Neutrophil (primary cell): ENCODE measurements around the gene SOX5.

Experiments used
- H3K27ac ChIP-seq: fragments of 200-600 bp; sonication (generic); 2 replicates; pipeline ENCODE4 v1.5.1; 2016; ENCODE audit warnings: mild to moderate bottlenecking, moderate library complexity
- H3K27me3 ChIP-seq: fragments of 200-600 bp; sonication (generic); 2 replicates; pipeline ENCODE4 v1.6.0; 2016; ENCODE audit warnings: mild to moderate bottlenecking
- H3K36me3 ChIP-seq: fragments of 200-600 bp; sonication (generic); 2 replicates; pipeline ENCODE4 v1.5.1; 2017
- H3K4me1 ChIP-seq, 2 experiments: fragments of 200-600 bp in 1 of 2; sonication (generic) in 1 of 2; 1 replicate in 1 of 2; 2 replicates in 1 of 2; pipeline versions ENCODE4 v1.5.1 to v1.6.1; 2013 to 2016; ENCODE audit warnings: low read depth in 1 of 2, low read length in 1 of 2, mild to moderate bottlenecking in 1 of 2, moderate library complexity in 1 of 2; ENCODE audit not compliant: control insufficient read depth in 1 of 2, insufficient read depth in 1 of 2
- H3K4me3 ChIP-seq, 2 experiments: fragments of 200-600 bp in 1 of 2; sonication (generic) in 1 of 2; 1 replicate in 1 of 2; 2 replicates in 1 of 2; pipeline ENCODE4 v1.5.1; 2013 to 2016; ENCODE audit warnings: low read depth in 1 of 2, low read length in 1 of 2, mild to moderate bottlenecking in 1 of 2, moderate library complexity in 1 of 2
- H3K9me3 ChIP-seq: fragments of 200-600 bp; sonication (generic); 2 replicates; pipeline ENCODE4 v1.5.1; 2016
- TF ChIP-seq, protein P1 (sequence below): fragments of 200-600 bp; sonication (generic); IDR thresholded peaks from 2 replicates; pipeline ENCODE4 v1.5.1; 2016; ENCODE audit warnings: antibody characterized with exemption

The SOX5 gene

GRCh38 chr12:23674064-23674463 lies 275.4 kb downstream of the SOX5 start:
- Histone ChIP-seq H3K36me3 (no peaks in the 10 kb centered on the region), H3K27ac (no peak overlapping the region), H3K9me3 (no peaks in the 10 kb centered on the region), H3K4me3 (no peak overlapping the region), H3K4me1 (no peaks in the 10 kb centered on the region), H3K27me3 (no peaks in the 10 kb centered on the region)
- TF ChIP-seq, protein P1, sequence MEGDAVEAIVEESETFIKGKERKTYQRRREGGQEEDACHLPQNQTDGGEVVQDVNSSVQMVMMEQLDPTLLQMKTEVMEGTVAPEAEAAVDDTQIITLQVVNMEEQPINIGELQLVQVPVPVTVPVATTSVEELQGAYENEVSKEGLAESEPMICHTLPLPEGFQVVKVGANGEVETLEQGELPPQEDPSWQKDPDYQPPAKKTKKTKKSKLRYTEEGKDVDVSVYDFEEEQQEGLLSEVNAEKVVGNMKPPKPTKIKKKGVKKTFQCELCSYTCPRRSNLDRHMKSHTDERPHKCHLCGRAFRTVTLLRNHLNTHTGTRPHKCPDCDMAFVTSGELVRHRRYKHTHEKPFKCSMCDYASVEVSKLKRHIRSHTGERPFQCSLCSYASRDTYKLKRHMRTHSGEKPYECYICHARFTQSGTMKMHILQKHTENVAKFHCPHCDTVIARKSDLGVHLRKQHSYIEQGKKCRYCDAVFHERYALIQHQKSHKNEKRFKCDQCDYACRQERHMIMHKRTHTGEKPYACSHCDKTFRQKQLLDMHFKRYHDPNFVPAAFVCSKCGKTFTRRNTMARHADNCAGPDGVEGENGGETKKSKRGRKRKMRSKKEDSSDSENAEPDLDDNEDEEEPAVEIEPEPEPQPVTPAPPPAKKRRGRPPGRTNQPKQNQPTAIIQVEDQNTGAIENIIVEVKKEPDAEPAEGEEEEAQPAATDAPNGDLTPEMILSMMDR, result no peak

- TF ChIP-seq, protein P1, result no peak
- Histone ChIP-seq H3K4me3 (no peak overlapping the region), H3K27me3 (no peaks in the 10 kb centered on the region), H3K36me3 (no peaks in the 10 kb centered on the region), H3K27ac (no peak overlapping the region), H3K9me3 (no peaks in the 10 kb centered on the region), H3K4me1 (no peaks in the 10 kb centered on the region)
These were observed 277.6 kb downstream of the SOX5 start for GRCh38 chr12:23671881-23672280.

GRCh38 chr12:23670684-23671083 lies 278.8 kb downstream of the SOX5 start:
- Histone ChIP-seq H3K4me3 (no peak overlapping the region), H3K36me3 (no peaks in the 10 kb centered on the region), H3K9me3 (no peaks in the 10 kb centered on the region), H3K27ac (no peak overlapping the region), H3K27me3 (no peaks in the 10 kb centered on the region), H3K4me1 (no peaks in the 10 kb centered on the region)
- TF ChIP-seq, protein P1, result no peak

- no peak overlapping the region for H3K27ac ChIP-seq
- H3K4me3 ChIP-seq, result no peak overlapping the region
- H3K27me3 ChIP-seq, result no peaks in the 10 kb centered on the region
- no peaks in the 10 kb centered on the region for H3K9me3 ChIP-seq
- no peaks in the 10 kb centered on the region for H3K4me1 ChIP-seq
- no peaks in the 10 kb centered on the region for H3K36me3 ChIP-seq
- TF ChIP-seq, protein P1, result no peak
These were observed 279.8 kb downstream of the SOX5 start for GRCh38 chr12:23669691-23670090.

- H3K4me3 ChIP-seq, result no peak overlapping the region
- H3K27ac ChIP-seq, result no peak overlapping the region
- no peaks in the 10 kb centered on the region for H3K9me3 ChIP-seq
- no peaks in the 10 kb centered on the region for H3K4me1 ChIP-seq
- H3K36me3 ChIP-seq, result no peaks in the 10 kb centered on the region
- no peaks in the 10 kb centered on the region for H3K27me3 ChIP-seq
- TF ChIP-seq, protein P1, result no peak
These were observed 282.6 kb downstream of the SOX5 start for GRCh38 chr12:23666866-23667265.

- H3K4me3 ChIP-seq, result no peak overlapping the region
- no peak overlapping the region for H3K27ac ChIP-seq
- no peaks in the 10 kb centered on the region for H3K27me3 ChIP-seq
- H3K4me1 ChIP-seq, result no peaks in the 10 kb centered on the region
- TF ChIP-seq, protein P1, result no peak
- no peaks in the 10 kb centered on the region for H3K36me3 ChIP-seq
- H3K9me3 ChIP-seq, result no peaks in the 10 kb centered on the region
These were observed 286.5 kb downstream of the SOX5 start for GRCh38 chr12:23662966-23663365.
